Stimulated activated CD8-positive, alpha-beta memory T cell treated with anti-CD3 and anti-CD28 coated beads, Interleukin-4, amount 100 ng/mL, for 4 hours (primary cell): Measurements from ENCODE around the gene TP53.

Experiments used
- DNase-seq, 2 donors: peaks; one replicate each; pipeline ENCODE4 v3.0.0-alpha.2; 2020; ENCODE audit warnings: low read depth in 2 of 2, low spot score in 1 of 2

Gene TP53

GRCh38 chr17:7707446-7707845 is 20.2 kb upstream of the TP53 start:
- no peak for DNase-seq

- DNase-seq: no peak
Measured at GRCh38 chr17:7706631-7707354, 19.5 kb upstream of the TP53 start.

GRCh38 chr17:7705269-7706255 is 18.3 kb upstream of the TP53 start:
- no peak for DNase-seq

- DNase-seq: no peak
Measured at GRCh38 chr17:7704601-7705268, 17.4 kb upstream of the TP53 start, which contains the start of gene EFNB3. EFNB3 (plus strand) TSS chr17:7705202; CDS start chr17:7705599, 397 bp downstream.

- DNase-seq: no peak
Measured at GRCh38 chr17:7703584-7704479, 16.5 kb upstream of the TP53 start.

GRCh38 chr17:7702776-7703175 is 15.5 kb upstream of the TP53 start:
- no peak for DNase-seq

- DNase-seq: no peak
Measured at GRCh38 chr17:7701681-7702080, 14.4 kb upstream of the TP53 start.

- DNase-seq: no peak
Measured at GRCh38 chr17:7700510-7700909, 13.2 kb upstream of the TP53 start.

GRCh38 chr17:7697828-7698588 is 10.7 kb upstream of the TP53 start:
- DNase-seq: no peak

GRCh38 chr17:7695586-7695985 is 8.3 kb upstream of the TP53 start:
- DNase-seq: no peak

- no peak for DNase-seq
Measured at GRCh38 chr17:7688808-7689316, 1.6 kb upstream of the TP53 start.

- DNase-seq: peak; percentile 88 to 94
Measured at GRCh38 chr17:7687908-7688807, 868 bp upstream of the TP53 start, which contains the start of gene WRAP53. WRAP53 (plus strand) TSS chr17:7688477; CDS start chr17:7688649, 172 bp downstream.

- DNase-seq: peak; percentile 46 to 63
Measured at GRCh38 chr17:7686222-7687071, 843 bp downstream of the TP53 start.

GRCh38 chr17:7685533-7686221 is 1.6 kb downstream of the TP53 start:
- DNase-seq: peak; percentile 72 to 75

- DNase-seq: no peak
Measured at GRCh38 chr17:7684851-7685532, 2.3 kb downstream of the TP53 start.

- DNase-seq: no peak
Measured at GRCh38 chr17:7677388-7678067, 9.8 kb downstream of the TP53 start.
